IPS-NIHi11 (cell line): Measurements from ENCODE around the gene MBP.

Experiments used
- DNase-seq: peaks from one replicate; pipeline ENCODE4 v3.0.0; 2012; ENCODE audit warnings: mixed read lengths, low spot score

The MBP gene

GRCh38 chr18:77082316-77082955 lies 50.1 kb downstream of the MBP start:
- DNase-seq, result no peak

- DNase-seq, result no peak
These were observed 51.2 kb downstream of the MBP start for GRCh38 chr18:77081390-77081778.

GRCh38 chr18:77079954-77080682 lies 52.5 kb downstream of the MBP start:
- DNase-seq, result no peak

- DNase-seq, result no peak
These were observed 53.5 kb downstream of the MBP start for GRCh38 chr18:77079088-77079487.

- no peak for DNase-seq
These were observed 53.9 kb downstream of the MBP start for GRCh38 chr18:77078690-77079070.

- no peak for DNase-seq
These were observed 54.5 kb downstream of the MBP start for GRCh38 chr18:77077941-77078689.

GRCh38 chr18:77077401-77077800 lies 55.2 kb downstream of the MBP start:
- DNase-seq, result no peak

- DNase-seq, result no peak
These were observed 56.5 kb downstream of the MBP start for GRCh38 chr18:77076111-77076510.

- no peak for DNase-seq
These were observed 58.2 kb downstream of the MBP start for GRCh38 chr18:77074431-77074830.

- DNase-seq, result no peak
These were observed 59.1 kb downstream of the MBP start for GRCh38 chr18:77073336-77074093.

- DNase-seq, result no peak
These were observed 60.0 kb downstream of the MBP start for GRCh38 chr18:77072566-77072965.

- DNase-seq, result no peak
These were observed 60.8 kb downstream of the MBP start for GRCh38 chr18:77071711-77072292.

- DNase-seq, result no peak
These were observed 61.5 kb downstream of the MBP start for GRCh38 chr18:77071061-77071460.

- DNase-seq, result no peak
These were observed 62.0 kb downstream of the MBP start for GRCh38 chr18:77070627-77071026.

- DNase-seq, result no peak
These were observed 62.7 kb downstream of the MBP start for GRCh38 chr18:77069931-77070330.

GRCh38 chr18:77069482-77069881 lies 63.1 kb downstream of the MBP start:
- DNase-seq, result no peak

GRCh38 chr18:77068321-77069312 lies 64.0 kb downstream of the MBP start:
- DNase-seq, result no peak

- DNase-seq, result no peak
These were observed 65.1 kb downstream of the MBP start for GRCh38 chr18:77067291-77068061.

- no peak for DNase-seq
These were observed 65.9 kb downstream of the MBP start for GRCh38 chr18:77066689-77067088.

- no peak for DNase-seq
These were observed 66.5 kb downstream of the MBP start for GRCh38 chr18:77066101-77066500.
